ENCODE results near the gene FARS2. TPM values are rescaled to one million over a fixed set of nuclear protein-coding genes. Genes with fewer than 3 reads are reported as not detected.

The FARS2 gene
- polyA plus RNA-seq, 1 donor (not counting 4 experiments of a cell fraction or from before 2014, with no cell fraction given): 21.3 TPM

- FAIRE-seq: no peak
Measured at GRCh38 chr6:5246141-5247097, 14.9 kb upstream of the FARS2 start.

GRCh38 chr6:5247201-5247600 is 14.1 kb upstream of the FARS2 start:
- Histone ChIP-seq H4K20me1 (ENCODE audit: control insufficient read depth, extremely low read depth, insufficient read depth, low read length) (no peaks in the 10 kb centered on the region), H3K4me3 (ENCODE audit: control insufficient read depth in 2 of 3, extremely low read depth in 1 of 3, insufficient read depth in 2 of 3, low read depth in 1 of 3, low read length in 3 of 3) (no peak overlapping the region), H3K9ac (ENCODE audit: control insufficient read depth, extremely low read depth, insufficient read depth, low read length) (no peak overlapping the region), H3K27ac (ENCODE audit: control insufficient read depth, insufficient read depth, low read length) (no peak overlapping the region), H3K4me1 (ENCODE audit: control insufficient read depth, extremely low read depth, insufficient read depth, low read length) (peaks cover 34% of the 10 kb centered on the region), H2AFZ (ENCODE audit: control insufficient read depth, low read length) (no peak overlapping the region), H3K27me3 (ENCODE audit: control insufficient read depth, extremely low read depth, insufficient read depth, low read length) (no peaks in the 10 kb centered on the region), H3K79me2 (ENCODE audit: control insufficient read depth, insufficient read depth, low read length) (peaks cover 35% of the 10 kb centered on the region), H3K9me1 (ENCODE audit: control insufficient read depth, extremely low read depth, insufficient read depth, low read length) (no peaks in the 10 kb centered on the region), H3K4me2 (ENCODE audit: control insufficient read depth, extremely low read depth, insufficient read depth, low read depth, low read length) (no peak overlapping the region), H3K36me3 (ENCODE audit: control insufficient read depth in 2 of 2, extremely low read depth in 1 of 2, insufficient read depth in 2 of 2, low read length in 2 of 2) (peaks cover 1 to 3% of the 10 kb centered on the region in 2 experiments), H3K9me3 (ENCODE audit: control insufficient read depth, low read depth, low read length) (no peaks in the 10 kb centered on the region)
- DNase-seq (ENCODE audit: low read depth, low spot score): no peak
- no peak for TF ChIP-seq EZH2 (IDR thresholded peaks at IDR 0.05; ENCODE audit: low read length)
- TF ChIP-seq CTCF (optimal IDR thresholded peaks at IDR 0.05 in 1 of 3, IDR thresholded peaks at IDR 0.05 in 1 of 3, conservative IDR thresholded peaks at IDR 0.05 in 1 of 3; ENCODE audit: extremely low read depth in 1 of 3, insufficient read depth in 2 of 3, low read length in 3 of 3): no peak
- dilution Hi-C loops (cut with MboI; ENCODE audit: extremely low pct_ligation_motif_present, low sequenced_read_pairs): no loop called here
- FAIRE-seq: no peak

More at GRCh38 chr6:5246141-5247097, 14.9 kb upstream of the FARS2 start:
- no peaks in the 10 kb centered on the region for H3K27me3 ChIP-seq (ENCODE audit: control insufficient read depth, extremely low read depth, insufficient read depth, low read length)
- no peak overlapping the region for H3K4me2 ChIP-seq (ENCODE audit: control insufficient read depth, extremely low read depth, insufficient read depth, low read depth, low read length)
- dilution Hi-C loops (cut with MboI; ENCODE audit: extremely low pct_ligation_motif_present, low sequenced_read_pairs): no loop called here
- no peak overlapping the region for H2AFZ ChIP-seq (ENCODE audit: control insufficient read depth, low read length)
- DNase-seq (ENCODE audit: low read depth, low spot score): no peak
- no peak overlapping the region for H3K27ac ChIP-seq (ENCODE audit: control insufficient read depth, insufficient read depth, low read length)
- H3K4me3 ChIP-seq (ENCODE audit: control insufficient read depth in 2 of 3, extremely low read depth in 1 of 3, insufficient read depth in 2 of 3, low read depth in 1 of 3, low read length in 3 of 3): no peak overlapping the region
- H3K9me3 ChIP-seq (ENCODE audit: control insufficient read depth, low read depth, low read length): no peaks in the 10 kb centered on the region
- H3K79me2 ChIP-seq (ENCODE audit: control insufficient read depth, insufficient read depth, low read length): peaks cover 31% of the 10 kb centered on the region
- peaks cover 1 to 3% of the 10 kb centered on the region in 2 experiments for H3K36me3 ChIP-seq (ENCODE audit: control insufficient read depth in 2 of 2, extremely low read depth in 1 of 2, insufficient read depth in 2 of 2, low read length in 2 of 2)
- peaks cover 34% of the 10 kb centered on the region for H3K4me1 ChIP-seq (ENCODE audit: control insufficient read depth, extremely low read depth, insufficient read depth, low read length)
- no peaks in the 10 kb centered on the region for H4K20me1 ChIP-seq (ENCODE audit: control insufficient read depth, extremely low read depth, insufficient read depth, low read length)
- H3K9ac ChIP-seq (ENCODE audit: control insufficient read depth, extremely low read depth, insufficient read depth, low read length): no peak overlapping the region
- TF ChIP-seq CTCF (optimal IDR thresholded peaks at IDR 0.05 in 1 of 3, IDR thresholded peaks at IDR 0.05 in 1 of 3, conservative IDR thresholded peaks at IDR 0.05 in 1 of 3; ENCODE audit: extremely low read depth in 1 of 3, insufficient read depth in 2 of 3, low read length in 3 of 3) (no peak), EZH2 (IDR thresholded peaks at IDR 0.05; ENCODE audit: low read length) (no peak)
- no peaks in the 10 kb centered on the region for H3K9me1 ChIP-seq (ENCODE audit: control insufficient read depth, extremely low read depth, insufficient read depth, low read length)
